ENCODE data around the gene PIF1. TPM values are rescaled to one million over a fixed set of nuclear protein-coding genes. Genes with fewer than 3 reads are reported as not detected.

PIF1 gene
- total and polyA plus RNA-seq, 4 donors: 0.42 to 7.3 (median 0.64) TPM

DNA sequence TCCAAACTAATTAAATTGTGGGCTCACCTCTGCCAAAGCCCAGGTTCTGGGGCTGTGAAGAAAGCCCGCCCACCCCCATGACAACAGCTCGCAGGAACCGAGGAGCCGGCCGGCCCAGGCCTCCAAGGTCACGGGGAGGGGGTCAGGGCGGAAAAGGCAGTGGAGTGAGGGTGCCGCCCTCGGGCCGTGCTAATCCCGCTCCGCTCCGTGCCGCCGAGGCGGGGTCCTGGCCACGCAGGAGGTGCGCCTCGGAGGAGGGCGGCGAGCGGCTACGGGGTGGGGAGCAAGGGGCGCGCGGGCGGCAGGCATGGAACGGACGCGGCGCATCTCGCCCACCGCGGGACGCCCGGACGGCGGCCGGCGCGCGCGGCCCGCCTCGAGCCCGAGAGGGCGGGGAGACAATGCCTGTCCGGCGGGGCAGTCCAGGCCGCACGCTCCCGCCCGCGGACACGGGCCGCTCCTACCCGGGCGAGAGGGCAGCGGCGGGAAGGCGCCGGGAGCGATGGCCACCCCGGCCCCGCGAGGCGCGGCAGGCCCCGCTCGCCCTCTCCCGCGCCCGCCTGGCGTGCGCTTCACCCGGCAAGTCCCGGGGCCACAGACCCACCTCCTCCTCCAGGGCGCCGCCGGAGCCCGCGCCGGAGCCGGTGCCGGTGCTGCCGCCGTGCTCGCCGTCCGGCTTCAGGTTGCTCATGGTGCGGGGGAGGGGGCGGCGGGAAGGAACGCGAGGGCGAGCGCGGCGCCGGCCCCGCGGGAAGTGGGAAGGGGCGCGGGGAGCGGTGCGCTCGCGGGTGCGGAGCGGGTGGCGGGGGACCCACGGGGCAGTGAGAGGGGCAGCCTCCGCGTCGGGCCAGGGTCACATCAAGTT, 50.6 kb downstream of the PIF1 start:
- H3K9me3 ChIP-seq (ENCODE audit: control insufficient read depth in 4 of 4, low read length in 3 of 4): no peaks in the 10 kb centered on the region
- 1% methylated on average over 115 of the region's 115 CpGs for whole genome bisulfite sequencing
- peaks cover 0 to 9% (median 6%) of the 10 kb centered on the region in 4 donors for H3K4me1 ChIP-seq (ENCODE audit: control insufficient read depth in 4 of 4, insufficient read depth in 4 of 4, low read length in 3 of 4)
- H3K9ac ChIP-seq (ENCODE audit: low read depth in 1 of 2, low read length in 2 of 2): no peak overlapping the region
- no peak for DNase-seq (ENCODE audit: low spot score)
- H3K27ac ChIP-seq (ENCODE audit: low read depth in 1 of 2, low read length in 2 of 2): peak overlapping the region; percentile 24 to 45
- no peak for TF ChIP-seq RAD21 (IDR thresholded peaks at IDR 0.05)
- no peaks in the 10 kb centered on the region for H3K36me3 ChIP-seq (ENCODE audit: control insufficient read depth in 4 of 4, insufficient read depth in 3 of 4, low read depth in 1 of 4, low read length in 3 of 4)
- H3K27me3 ChIP-seq (ENCODE audit: control insufficient read depth in 4 of 4, insufficient read depth in 4 of 4, low read length in 3 of 4): no peaks in the 10 kb centered on the region
- peak overlapping the region in 2 of 3 donors; percentile 47 to 88 for H3K4me3 ChIP-seq (ENCODE audit: low read depth in 1 of 3, low read length in 3 of 3)

GRCh38 chr15:64774037-64774628, 51.3 kb downstream of the PIF1 start:
- Histone ChIP-seq H3K27ac (ENCODE audit: low read depth in 1 of 2, low read length in 2 of 2) (peak overlapping the region in 1 of 2 donors; percentile 24), H3K36me3 (ENCODE audit: control insufficient read depth in 4 of 4, insufficient read depth in 3 of 4, low read depth in 1 of 4, low read length in 3 of 4) (no peaks in the 10 kb centered on the region), H3K9ac (ENCODE audit: low read depth in 1 of 2, low read length in 2 of 2) (no peak overlapping the region), H3K4me1 (ENCODE audit: control insufficient read depth in 4 of 4, insufficient read depth in 4 of 4, low read length in 3 of 4) (peaks cover 0 to 9% (median 6%) of the 10 kb centered on the region in 4 donors), H3K27me3 (ENCODE audit: control insufficient read depth in 4 of 4, insufficient read depth in 4 of 4, low read length in 3 of 4) (no peaks in the 10 kb centered on the region), H3K4me3 (ENCODE audit: low read depth in 1 of 3, low read length in 3 of 3) (peak overlapping the region in 2 of 3 donors; percentile 33 to 88), H3K9me3 (ENCODE audit: control insufficient read depth in 4 of 4, low read length in 3 of 4) (no peaks in the 10 kb centered on the region)
- no peak for TF ChIP-seq RAD21 (IDR thresholded peaks at IDR 0.05)
- no peak for TF ChIP-seq GABPA (IDR thresholded peaks at IDR 0.05 in 1 of 2, conservative IDR thresholded peaks at IDR 0.05 in 1 of 2)
- no peak for TF ChIP-seq FOXA1 (IDR thresholded peaks at IDR 0.05)
- TF ChIP-seq, protein P1, sequence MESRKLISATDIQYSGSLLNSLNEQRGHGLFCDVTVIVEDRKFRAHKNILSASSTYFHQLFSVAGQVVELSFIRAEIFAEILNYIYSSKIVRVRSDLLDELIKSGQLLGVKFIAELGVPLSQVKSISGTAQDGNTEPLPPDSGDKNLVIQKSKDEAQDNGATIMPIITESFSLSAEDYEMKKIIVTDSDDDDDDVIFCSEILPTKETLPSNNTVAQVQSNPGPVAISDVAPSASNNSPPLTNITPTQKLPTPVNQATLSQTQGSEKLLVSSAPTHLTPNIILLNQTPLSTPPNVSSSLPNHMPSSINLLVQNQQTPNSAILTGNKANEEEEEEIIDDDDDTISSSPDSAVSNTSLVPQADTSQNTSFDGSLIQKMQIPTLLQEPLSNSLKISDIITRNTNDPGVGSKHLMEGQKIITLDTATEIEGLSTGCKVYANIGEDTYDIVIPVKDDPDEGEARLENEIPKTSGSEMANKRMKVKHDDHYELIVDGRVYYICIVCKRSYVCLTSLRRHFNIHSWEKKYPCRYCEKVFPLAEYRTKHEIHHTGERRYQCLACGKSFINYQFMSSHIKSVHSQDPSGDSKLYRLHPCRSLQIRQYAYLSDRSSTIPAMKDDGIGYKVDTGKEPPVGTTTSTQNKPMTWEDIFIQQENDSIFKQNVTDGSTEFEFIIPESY (IDR thresholded peaks at IDR 0.05): no peak
- no peak for TF ChIP-seq TAF1 (conservative IDR thresholded peaks at IDR 0.05)
- no peak for TF ChIP-seq YY1 (IDR thresholded peaks at IDR 0.05)
- no peak for TF ChIP-seq FOXA2 (IDR thresholded peaks at IDR 0.05)
- TF ChIP-seq RXRA (IDR thresholded peaks at IDR 0.05): no peak
- no peak for TF ChIP-seq HNF4A (conservative IDR thresholded peaks at IDR 0.05)
- TF ChIP-seq, protein P2, sequence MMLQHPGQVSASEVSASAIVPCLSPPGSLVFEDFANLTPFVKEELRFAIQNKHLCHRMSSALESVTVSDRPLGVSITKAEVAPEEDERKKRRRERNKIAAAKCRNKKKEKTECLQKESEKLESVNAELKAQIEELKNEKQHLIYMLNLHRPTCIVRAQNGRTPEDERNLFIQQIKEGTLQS (IDR thresholded peaks at IDR 0.05): no peak
- TF ChIP-seq SP1 (IDR thresholded peaks at IDR 0.05): no peak
- TF ChIP-seq HNF4G (IDR thresholded peaks at IDR 0.05): no peak
- no peak for TF ChIP-seq CTCF (IDR thresholded peaks at IDR 0.05; ENCODE audit: low read depth, low read length, missing input control)
- TF ChIP-seq, protein P3, sequence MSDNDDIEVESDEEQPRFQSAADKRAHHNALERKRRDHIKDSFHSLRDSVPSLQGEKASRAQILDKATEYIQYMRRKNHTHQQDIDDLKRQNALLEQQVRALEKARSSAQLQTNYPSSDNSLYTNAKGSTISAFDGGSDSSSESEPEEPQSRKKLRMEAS (IDR thresholded peaks at IDR 0.05): no peak
- TF ChIP-seq EGR1 (IDR thresholded peaks at IDR 0.05; ENCODE audit: low read depth in 2 of 2): no peak
- TF ChIP-seq JUND (IDR thresholded peaks at IDR 0.05): no peak
- no peak for TF ChIP-seq REST (IDR thresholded peaks at IDR 0.05)
- TF ChIP-seq NR2F2 (IDR thresholded peaks at IDR 0.05): no peak
- 87% methylated on average over 21 of the region's 21 CpGs for WGBS
- no peak for DNase-seq (ENCODE audit: low spot score)

All from liver (tissue), 9 donors.